ENCODE results near the gene MEDAG.

MEDAG gene

DNA sequence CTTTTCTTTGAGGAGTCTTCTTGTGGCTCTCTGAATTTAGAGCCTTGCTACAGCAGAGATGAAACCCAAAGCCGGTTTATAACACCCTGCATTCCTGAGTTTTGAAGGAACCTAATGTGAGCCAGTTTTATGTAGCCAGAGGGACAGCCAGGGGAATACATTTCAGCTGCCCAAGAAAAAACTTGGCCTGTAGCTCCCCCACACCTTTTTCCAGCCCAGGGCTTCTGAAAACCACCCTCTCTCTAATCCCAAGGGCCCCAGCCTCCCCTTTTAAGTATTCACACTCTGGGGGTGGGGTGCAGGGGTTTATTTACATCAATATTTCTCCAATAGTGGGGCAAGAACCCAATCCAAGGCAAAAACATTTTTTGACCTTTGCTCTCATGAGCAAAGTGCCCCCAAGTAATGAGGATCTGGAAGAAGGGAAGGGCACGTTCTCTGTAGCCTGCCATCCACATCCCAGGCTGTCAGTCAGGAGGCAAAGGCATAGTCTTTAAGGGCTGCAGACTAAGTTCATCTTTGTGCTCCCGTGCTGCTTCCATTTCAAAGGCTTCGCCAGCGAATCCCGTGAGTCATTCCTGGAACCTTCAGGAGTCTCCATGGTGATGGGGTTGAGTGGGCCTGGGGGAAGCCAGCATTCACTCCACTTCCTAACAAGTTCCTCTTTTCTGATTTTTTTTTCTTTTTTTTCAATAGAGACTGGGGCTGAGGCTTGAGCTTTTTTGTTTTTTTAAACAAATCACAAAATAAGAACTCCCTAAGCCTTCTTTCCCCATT is 33.2 kb upstream of the MEDAG start:
- DNase-seq (ENCODE audit: low read depth), result no peak

DNA sequence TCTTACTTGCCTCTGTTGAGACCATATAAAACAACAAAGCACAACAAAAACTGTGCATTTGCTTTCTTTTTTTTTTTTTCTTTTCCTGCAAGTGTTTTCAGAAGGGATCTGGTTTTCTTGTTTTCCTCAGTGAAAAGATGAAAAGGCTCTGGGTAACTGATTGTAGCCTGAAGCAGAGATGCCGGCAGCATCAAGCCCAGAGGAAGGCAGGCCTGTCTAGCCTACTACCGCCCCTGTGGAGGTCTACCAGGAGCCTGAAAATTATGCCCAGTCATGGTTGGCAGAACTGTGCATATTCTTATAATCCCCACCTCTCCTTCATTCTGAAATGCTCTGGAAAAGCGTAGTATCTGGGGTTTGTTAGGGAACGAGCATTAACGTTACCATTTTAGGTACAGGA is 32.6 kb upstream of the MEDAG start:
- no peak for DNase-seq (ENCODE audit: low read depth)

DNA sequence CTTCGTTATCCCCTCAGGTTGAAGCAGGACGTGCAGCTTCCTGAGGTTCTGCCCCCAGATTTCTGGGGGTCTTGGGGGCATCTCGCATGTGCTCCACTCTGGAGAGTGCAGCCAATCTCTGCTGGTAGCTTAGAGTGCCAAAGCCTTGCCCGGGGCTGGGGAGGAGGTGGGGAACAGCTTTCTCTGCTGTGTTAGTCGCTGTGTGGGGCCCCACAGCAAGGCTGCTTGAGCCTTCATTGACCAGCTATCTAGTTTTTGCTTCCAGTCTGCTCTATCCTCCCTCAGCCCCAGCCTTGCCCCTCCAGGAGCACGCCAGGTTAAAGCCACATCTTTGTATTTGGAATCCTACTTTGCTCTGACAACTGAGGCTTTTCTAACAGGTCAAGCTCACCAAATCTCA is 32.0 kb upstream of the MEDAG start:
- no peak for DNase-seq (ENCODE audit: low read depth)

DNA sequence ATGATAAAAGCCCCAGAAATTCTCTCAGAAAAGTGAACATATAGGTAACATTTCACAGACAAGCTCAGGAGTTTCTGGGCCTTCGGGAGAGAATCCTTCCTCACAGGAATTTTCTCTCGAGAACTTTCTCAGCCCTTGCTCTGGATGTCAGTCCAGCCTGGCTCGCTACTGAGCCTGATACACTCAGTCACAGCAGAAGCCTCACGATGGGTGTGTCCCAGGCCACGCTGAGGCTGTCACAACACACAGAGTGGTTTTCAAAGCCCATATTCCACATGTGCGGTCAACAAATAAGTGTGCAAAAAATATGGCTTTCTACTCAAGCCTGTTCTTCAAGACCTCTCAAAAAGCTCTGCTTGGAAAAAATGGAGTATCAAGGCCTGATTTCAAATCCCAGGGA is 31.5 kb upstream of the MEDAG start:
- DNase-seq (ENCODE audit: low read depth), result no peak

DNA sequence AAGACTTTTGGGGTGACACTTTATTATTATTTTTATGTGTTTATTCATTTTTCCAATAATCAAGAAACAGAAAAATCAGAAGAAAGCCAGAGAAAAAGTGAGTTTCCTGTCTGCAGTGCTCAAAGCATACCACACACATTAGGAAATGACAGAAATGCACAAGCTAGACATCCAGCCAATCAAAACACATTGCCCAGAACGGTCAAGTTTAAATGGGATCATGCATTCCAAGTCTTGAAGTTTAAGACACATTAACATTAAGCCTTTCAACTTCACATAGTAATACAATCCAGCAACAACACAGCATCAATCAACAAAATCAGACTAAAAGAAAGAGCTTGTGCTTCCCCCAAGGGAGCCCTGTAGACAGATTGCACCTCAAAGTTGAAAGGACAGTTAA is 28.7 kb upstream of the MEDAG start:
- DNase-seq (ENCODE audit: low read depth), result no peak

DNA sequence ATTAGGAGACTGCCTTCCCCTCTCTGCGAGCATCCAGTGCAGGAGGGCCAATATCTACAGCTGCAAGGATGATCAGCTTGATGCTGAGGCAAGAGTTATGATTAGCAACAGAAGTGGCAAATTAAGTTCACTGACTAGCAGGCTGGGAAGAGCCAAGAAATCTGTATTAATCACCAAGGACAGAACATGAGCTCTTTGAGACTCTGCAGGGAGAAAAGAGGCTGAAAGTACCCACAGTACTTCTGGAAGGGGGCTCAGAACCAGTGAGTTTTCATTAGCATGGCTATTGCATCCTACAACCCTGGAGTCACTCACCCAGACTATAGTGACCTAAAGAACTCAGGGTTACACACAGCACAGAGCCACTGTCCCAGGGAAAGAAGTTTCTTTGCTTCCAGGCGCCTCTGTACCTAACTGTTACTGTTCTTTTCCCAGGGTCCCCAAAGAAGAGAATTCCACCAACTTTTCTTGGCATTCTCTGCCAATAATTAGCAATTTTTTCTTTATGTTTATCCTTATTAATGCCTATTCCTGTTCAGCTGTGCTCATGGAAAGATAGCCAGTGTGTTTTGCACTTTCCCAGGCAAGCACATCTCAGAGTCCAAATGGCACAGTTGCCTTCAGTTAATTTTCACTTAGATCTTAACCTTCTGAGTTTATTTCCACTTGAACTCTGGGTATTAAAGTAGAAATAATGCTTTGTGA is 25.8 kb upstream of the MEDAG start:
- no peak for DNase-seq (ENCODE audit: low read depth)

DNA sequence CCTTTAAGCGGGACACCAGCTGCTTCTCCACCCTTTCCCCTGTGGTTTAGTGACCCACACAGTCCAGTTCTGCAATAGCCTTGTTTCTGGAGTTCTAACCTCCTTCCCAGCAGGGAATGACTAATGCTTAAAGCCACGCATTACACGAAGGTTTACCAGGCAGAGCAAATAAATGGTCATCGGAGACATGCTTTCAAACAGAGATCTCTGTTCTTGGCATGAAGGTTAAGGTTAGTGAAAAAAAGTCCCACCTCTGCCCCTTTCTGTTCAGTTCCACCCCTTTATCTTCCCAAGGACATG is 25.3 kb upstream of the MEDAG start:
- DNase-seq (ENCODE audit: low read depth), result no peak

DNA sequence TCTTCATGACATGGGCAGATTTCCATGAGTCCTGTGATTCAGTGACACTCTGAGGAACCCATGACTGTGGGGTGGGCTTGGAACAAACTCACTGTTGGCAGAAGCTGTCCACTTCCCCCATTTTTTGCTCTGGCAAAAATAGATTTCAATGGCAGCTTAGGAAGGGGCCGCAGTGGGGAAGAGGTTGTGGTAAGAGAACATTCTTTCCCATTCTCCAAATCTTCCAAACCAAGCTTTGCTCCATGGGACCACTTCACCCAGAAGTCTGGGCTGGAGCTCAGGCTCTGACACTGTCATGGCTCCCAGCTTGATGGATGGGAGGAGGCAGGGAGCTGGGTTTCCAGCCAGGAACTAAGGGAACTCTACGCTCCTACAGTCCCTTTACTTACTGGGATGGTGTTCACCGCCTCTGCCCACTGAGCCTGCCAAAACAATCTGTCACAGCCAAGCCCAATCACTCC is 24.9 kb upstream of the MEDAG start:
- DNase-seq (ENCODE audit: low read depth), result no peak

DNA sequence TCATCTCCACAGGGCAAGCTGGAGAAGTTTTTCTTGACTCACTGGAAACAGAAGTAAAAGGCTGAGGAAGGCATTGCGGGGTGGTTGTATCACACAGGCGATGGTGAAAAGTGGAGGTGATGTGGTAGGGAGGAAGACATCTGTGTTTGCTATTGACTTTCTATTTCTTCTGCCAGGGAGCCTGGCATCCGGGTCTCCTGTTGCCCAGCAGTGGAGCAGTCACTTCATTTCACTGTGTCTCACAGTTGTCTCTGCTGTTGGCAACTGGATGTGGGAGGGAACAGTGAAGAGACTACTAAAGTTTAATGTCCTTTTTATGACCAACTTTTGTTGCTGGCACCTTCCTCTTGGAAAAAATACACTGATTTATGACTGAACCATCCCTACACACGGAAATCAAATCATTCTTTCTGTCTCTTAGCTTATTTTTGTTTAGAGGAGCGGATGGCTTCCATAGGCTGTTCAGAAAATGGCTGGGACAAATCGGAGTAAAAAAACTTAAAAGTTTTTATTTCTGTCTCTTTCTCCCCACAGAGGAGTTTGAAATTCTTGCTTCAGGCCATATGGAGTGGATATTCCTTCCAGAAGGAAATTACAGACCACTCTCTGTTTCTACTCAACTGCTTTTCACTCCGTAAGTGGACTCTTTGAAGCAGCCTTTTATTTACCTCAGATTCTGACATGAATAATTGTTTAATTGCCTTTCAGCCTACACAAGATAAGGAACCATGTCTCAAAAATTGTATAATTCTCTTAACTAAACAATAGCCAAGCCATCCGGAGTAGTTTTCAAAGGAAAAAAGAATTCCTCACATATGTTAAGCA is 23.8 kb upstream of the MEDAG start:
- no peak for DNase-seq (ENCODE audit: low read depth)

DNA sequence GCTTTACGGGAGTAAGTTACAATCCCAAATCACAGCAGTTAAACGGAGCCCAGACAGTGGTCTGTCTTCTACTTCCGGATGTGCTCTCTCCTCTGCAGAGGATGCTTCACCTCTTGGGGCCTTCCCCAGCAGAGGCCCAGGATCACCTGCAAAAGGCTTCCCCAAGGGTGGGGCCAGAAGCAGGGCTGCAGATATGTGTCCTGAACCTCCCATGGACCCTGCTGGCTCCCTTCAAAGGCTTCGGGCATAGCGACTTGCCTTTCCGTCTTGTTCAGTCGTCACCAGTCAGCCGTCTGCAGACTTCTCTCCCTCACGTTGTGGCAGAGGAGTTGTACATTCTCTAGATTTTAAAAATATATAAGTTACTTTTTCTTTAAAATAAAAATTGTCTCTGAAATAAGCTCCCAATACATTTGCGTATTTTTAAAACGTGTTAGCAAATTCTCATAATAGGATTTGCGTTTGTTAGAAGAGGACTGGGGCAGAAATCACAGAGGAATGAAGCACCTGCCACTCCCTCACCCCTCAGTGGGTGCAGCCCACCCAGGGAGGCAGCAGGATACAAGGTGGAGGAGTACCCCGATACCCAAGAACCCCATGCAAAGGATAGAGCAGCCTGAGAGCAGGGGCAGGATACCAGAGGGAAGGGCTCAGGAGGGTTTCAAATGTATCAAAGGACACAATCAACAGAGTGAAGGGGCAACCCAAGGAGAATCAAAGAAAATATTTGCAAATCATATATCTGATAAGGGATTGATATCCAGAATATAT is 22.9 kb upstream of the MEDAG start:
- DNase-seq (ENCODE audit: low read depth), result no peak

DNA sequence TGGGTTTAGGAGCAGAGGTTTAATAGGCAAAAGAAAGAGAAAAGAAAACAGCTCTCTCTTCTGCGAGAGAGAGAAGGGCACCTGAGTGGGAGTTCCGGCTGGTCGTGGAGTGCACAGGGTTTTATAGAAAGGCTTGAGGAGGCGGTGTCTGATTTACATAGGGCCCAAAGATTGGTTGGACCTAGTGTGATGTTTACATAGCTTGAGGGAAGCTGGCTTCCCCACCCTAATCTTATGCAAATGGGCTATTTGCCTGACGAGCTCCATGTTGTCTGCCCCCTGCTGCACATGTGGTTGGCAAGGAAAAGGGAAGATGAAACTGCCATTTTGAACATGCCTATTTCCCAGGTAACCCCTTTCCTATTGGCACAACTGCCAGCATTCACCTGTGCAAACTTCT is 21.5 kb upstream of the MEDAG start:
- DNase-seq (ENCODE audit: low read depth), result no peak

DNA sequence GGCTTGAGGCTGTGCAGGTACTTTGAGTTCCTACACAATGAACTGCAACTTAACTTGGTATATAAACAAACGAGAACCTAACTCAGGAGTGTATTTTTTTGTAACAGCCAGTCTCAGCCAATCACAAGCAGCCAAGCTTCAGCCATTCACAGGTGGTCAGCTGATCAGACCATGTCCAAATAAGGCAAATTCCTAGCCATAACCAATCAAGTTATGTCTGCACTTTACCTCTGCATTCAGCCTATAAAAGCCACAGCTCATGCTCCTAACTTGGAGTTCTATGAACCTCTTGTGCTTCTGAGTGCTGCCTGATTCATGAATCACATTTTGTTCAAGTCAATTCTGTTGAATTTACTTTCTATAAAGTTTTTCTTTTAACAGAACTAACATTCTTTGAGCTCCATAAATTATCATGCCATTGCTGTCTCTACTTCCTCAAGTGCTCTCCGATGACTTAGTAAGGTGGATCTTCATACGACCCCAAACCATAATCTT is 16.8 kb upstream of the MEDAG start:
- DNase-seq (ENCODE audit: low read depth), result no peak

DNA sequence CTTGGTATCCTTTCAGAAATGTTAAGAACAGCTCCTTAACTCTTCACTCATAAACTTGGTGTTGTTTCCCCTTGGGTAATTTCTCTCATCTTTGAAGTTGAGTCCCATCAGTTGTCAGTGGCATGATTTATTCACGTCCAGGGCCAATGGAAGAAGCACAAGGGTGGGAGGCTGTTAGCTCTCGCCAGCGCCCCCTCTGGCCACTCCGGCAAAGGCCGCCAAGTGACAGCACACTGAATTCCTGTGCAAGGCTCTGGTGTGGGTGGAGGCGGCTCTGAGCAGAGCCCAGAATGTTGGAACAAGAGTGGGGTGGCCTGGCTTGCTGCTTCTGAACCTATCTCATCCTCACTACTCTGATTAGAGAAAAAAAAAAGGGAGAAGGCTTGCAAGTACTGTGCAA is 13.1 kb upstream of the MEDAG start:
- DNase-seq (ENCODE audit: low read depth), result no peak

DNA sequence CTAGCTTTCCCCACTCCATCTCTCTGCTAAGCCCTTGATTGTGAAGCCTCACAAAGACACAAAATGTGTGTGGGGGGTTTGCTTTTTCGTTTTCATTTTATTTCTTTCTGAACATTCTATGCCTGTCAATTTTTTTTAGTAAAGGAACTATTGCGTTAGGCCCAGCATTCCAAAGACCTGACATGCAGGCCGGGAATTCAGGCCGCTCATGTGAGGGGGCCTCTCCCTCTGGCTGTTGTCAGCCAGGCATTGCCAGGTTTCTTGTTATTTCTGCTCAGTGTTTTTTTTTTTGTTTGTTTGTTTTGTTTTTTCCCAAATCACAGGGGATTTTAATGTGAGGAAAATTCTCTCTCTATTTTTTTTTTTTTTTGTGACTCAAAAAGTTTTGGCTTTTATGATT is 10.3 kb upstream of the MEDAG start:
- DNase-seq (ENCODE audit: low read depth), result no peak

DNA sequence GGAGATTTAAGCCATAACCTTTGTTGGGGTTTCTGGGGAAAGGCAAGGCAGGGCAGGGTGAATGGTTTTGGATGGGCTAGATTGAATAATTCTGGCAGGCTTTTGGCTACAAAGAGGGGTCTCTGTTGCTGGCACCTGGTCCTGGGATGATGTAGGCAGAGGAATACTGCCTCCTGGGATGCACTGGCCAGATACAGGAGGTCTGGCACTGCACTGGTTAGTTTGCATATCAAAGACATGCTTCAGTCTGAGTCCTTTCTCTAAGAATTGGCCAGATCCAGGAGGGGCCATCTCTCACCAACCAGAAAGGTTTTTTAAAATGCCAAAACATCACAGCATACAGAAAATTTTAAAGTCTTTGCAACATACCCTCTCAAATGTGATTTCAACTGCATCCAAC is 8.0 kb upstream of the MEDAG start:
- no peak for DNase-seq (ENCODE audit: low read depth)

DNA sequence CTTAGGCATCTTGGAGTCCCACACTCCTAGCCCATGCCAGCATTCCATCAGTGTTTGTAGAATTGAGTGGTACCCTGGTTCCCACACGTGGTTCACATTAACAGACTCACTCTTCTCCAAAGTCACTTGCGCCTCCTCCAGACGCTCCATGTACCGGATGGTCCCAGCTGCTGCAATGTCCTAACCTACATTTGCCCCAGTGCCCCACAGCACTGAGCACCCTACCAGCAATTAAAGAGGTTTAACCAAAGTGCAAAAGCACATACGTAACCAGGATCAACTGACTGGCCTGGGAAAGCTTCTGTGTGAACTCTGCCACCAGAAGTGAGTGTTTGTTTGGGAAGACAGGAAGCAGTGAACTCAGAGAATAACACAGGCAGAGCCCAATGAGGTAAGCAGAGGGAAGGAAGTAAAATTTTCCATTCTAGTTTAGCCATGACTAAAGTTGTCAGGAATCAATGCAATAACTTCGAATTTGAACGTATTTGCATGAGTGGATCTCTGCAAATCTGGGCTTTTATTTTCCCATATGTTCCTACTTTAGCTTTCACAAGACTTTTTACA is 7.3 kb upstream of the MEDAG start:
- no peak for DNase-seq (ENCODE audit: low read depth)

DNA sequence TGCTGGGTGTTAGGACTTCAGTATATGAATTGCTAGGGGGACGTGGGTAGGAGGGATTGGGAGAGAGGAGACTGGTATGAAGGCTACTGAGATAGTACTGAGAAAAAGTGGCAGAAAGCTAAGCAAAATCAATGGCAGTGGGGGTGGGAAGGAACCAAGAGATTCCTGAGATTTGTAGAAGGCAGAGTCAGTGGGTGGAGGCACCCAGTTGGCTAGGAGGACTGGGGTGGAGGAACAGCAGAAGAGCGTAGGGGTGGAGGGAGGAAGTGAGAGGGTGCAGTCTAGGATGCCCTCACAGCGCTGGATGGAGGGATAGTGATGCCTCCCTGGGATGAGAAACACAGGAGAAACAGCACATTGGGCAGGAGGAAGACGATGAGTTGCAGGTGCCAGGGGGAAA is 5.6 kb upstream of the MEDAG start:
- DNase-seq (ENCODE audit: low read depth), result no peak

DNA sequence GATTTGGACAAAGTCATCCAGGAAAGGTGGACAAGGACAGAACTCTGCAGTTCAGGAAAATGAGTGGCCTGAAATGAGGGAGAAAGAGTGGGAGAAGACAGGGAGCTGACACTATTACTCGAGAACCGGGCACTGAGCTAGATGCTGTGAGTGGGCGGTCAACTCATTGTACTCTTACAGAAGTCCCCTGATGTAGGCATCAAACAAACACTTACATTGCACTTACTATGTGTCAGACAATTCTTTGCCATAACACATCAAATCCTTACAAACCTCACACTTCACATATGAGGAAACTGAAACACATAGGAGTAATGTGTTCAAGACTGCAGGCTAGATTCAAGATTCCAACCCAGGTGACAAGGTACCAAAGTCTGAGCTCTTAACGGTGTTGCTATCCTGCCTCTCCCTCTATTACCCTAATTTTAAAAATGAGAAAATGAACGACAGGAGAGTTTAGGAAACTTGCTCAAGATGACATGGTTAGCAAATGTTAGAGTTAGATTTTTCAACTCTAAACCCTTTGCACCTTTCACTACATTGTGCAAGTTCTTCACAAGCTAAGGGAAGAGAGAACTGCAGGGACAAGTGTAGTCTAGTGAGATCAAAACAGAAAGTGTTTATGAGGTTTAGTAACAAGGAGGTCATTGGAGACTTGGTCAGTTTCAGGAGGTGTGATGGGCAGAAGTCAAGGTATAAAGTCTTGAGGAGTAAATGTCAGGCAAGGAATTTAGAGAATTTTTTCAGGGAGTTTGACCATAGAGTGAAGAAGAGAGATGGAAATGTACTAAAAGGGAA is 4.9 kb upstream of the MEDAG start:
- DNase-seq (ENCODE audit: low read depth), result no peak

DNA sequence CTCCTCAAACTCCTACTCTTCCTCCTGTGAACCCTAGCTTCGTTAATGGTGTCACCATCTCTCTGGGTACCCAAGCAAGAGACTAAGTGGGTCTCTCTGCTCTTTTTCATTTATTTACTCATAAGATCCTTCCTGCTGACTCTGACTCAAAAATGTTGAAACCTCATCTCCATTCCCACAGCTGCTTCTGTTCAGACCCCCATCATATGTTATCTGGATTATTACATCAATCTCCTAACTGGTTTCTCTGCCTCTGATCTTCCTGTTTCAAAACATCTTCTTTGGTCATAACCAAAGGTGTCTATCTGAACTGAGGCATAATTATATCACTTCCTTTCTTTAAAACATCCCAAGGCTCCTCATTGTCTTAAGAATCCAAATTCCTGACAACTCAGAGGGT is 2.0 kb upstream of the MEDAG start:
- DNase-seq (ENCODE audit: low read depth), result no peak

DNA sequence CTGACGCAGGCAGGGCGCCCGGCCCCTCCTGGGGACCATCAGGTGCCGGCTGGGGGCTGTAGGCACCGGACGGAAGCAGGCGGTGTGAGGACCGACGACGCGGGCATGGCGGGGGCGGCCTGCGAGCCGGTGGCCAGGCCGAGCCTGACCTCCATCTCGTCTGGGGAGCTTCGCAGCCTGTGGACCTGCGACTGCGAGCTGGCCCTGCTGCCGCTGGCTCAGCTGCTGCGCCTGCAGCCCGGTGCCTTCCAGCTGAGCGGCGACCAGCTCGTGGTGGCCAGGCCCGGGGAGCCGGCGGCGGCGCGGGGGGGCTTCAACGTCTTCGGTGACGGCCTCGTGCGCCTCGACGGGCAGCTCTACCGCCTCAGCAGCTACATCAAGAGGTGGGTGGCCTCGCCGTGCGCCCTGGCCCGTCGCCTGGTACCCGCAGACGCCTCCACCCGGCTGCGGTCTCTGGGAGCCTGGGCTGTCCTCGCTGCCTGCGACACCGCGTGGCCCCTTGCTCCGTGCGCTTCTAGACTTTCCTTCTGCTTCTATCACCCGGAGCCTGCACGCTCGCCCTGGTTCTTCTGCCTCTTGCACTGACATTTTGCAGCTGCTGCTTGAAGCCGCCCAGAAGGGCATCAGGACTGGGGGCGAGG is 460 bp downstream of the MEDAG start:
- DNase-seq (ENCODE audit: low read depth), result no peak

Measured in T-helper 22 cell (primary cell).